ENCODE data around the gene CRPPA.

Gene CRPPA

DNA sequence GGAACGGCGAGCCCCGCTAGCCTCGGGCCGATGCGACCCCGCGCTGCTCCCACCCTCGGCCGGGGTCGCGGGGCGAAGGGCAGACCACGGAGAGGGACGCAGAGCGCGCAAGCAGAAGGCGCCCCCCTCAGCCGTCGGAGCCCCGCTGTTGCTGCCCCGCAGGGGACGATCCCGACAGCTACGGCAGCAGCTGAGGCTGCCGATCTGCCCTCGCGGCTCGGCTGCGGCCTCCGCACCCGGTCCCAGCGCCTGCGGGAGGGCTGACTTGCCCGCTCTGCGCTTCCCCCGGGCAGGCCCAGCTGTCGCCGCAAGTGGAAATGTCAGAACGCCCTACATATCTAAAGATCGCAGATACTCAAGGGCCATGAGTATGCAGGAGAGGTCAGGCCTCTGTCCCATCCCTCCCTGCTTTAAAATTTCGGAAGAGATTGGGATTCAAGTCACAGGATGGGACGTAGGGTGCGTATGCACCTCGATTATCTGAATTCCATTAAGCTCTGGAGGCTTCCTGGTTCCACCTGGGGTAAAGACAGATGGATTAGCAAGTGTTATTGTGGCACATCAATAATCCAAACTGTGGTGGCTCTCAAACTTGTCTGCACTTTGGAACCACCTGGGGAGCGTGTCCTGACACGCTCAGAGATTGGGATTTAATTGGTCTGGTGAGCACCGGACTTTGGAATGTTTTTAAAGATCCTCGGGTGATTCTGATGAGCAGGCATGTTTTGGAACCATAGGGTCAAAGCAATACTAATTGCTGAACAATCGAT lies at the start of gene CRPPA:
TSS of gene CRPPA (minus strand) at position 206 of the 770 bp plus-strand sequence. CDS start 216 bp downstream, outside the sequence.
- Histone ChIP-seq H3K36me3 (ENCODE audit: insufficient read depth, low read length) (no peaks in the 10 kb centered on the region), H3K79me2 (ENCODE audit: insufficient read depth, low read length) (no peaks in the 10 kb centered on the region), H3K9ac (ENCODE audit: low read depth, low read length, poor library complexity, severe bottlenecking) (peak within 1 kb of the TSS; percentile 85), H3K4me1 (ENCODE audit: insufficient read depth, low read length, poor library complexity, severe bottlenecking) (peaks cover 8% of the 10 kb centered on the region), H3K9me3 (ENCODE audit: insufficient read depth, low read depth, low read length) (0 out of 2 replicates have a peak, but pooled peaks cover 2% of the 10 kb centered on the region), H3K27me3 (ENCODE audit: insufficient read depth, low read length, poor library complexity, severe bottlenecking) (no peaks in the 10 kb centered on the region), H3K4me2 (ENCODE audit: low read depth, low read length, poor library complexity, severe bottlenecking) (peak within 1 kb of the TSS; percentile 61), H4K20me1 (ENCODE audit: insufficient read depth, low read length, poor library complexity, severe bottlenecking) (no peaks in the 10 kb centered on the region), H2AFZ (ENCODE audit: low read length) (peak within 1 kb of the TSS; percentile 83), H3F3A (ENCODE audit: low read depth) (no peaks in the 10 kb centered on the region), H3K4me3 (ENCODE audit: low read length, poor library complexity, severe bottlenecking) (peak within 1 kb of the TSS; percentile 76), H3K9me2 (replicated peaks; ENCODE audit: low read depth, low read length) (no peaks in the 10 kb centered on the region)
- no peak for TF ChIP-seq EZH2phosphoT487 (IDR thresholded peaks at IDR 0.05; ENCODE audit: borderline replicate concordance)
- TF ChIP-seq, protein P1, sequence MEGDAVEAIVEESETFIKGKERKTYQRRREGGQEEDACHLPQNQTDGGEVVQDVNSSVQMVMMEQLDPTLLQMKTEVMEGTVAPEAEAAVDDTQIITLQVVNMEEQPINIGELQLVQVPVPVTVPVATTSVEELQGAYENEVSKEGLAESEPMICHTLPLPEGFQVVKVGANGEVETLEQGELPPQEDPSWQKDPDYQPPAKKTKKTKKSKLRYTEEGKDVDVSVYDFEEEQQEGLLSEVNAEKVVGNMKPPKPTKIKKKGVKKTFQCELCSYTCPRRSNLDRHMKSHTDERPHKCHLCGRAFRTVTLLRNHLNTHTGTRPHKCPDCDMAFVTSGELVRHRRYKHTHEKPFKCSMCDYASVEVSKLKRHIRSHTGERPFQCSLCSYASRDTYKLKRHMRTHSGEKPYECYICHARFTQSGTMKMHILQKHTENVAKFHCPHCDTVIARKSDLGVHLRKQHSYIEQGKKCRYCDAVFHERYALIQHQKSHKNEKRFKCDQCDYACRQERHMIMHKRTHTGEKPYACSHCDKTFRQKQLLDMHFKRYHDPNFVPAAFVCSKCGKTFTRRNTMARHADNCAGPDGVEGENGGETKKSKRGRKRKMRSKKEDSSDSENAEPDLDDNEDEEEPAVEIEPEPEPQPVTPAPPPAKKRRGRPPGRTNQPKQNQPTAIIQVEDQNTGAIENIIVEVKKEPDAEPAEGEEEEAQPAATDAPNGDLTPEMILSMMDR (conservative IDR thresholded peaks at IDR 0.05; ENCODE audit: low read length), result no peak

DNA sequence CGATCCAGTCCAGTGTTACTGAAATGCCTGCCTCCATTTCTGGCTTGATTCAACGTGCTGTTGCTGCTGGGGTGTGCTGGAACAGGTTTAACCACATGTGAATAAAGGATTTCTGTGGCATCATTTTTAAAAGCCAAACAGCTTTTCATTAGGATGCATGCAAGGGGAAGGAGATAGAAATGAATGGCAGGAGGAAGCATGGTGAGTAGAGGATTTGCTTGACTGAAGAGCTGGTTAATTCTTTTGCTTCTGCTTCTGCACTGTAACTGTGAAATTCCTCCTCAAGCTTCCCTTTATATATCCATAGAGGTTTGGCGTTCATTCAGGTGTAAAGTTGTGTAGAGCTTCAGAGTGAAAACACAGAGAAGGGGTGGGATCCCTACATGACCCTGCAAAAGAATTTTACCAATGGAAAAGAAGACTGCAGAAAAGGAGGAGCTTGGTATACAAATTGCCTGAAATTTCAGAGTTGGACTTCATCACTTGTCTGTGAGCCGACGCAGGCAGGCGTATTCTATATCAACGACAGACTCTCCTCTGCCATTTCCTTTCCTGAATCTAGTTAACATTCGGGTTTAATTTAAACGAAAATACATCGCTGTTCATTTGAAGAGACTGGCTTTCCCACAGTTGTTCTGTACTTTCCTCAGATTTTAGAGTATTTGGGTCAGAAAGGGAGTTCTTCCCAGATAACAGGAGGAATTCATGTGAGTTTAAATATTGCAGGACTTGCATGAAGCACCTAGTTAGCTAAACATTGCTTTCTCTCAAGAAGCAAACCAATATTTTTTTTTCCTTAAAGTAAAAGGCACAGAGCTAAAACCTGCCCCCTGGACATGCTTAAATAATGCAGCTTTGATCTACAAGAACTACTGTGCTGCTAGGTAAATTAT lies 44.4 kb upstream of the CRPPA start, which contains the start of gene SOSTDC1:
TSS of gene SOSTDC1 (minus strand) at position 270 of the 893 bp plus-strand sequence. CDS start at position 200, 70 bp downstream.
- no peak within 1 kb of the TSS for H3K9ac ChIP-seq (ENCODE audit: low read depth, low read length, poor library complexity, severe bottlenecking)

More for the DNA sequence above, 44.4 kb upstream of the CRPPA start, which contains the start of gene SOSTDC1:
- Histone ChIP-seq H4K20me1 (ENCODE audit: insufficient read depth, low read length, poor library complexity, severe bottlenecking) (no peaks in the 10 kb centered on the region), H3K36me3 (ENCODE audit: insufficient read depth, low read length) (no peaks in the 10 kb centered on the region), H3K4me1 (ENCODE audit: insufficient read depth, low read length, poor library complexity, severe bottlenecking) (no peaks in the 10 kb centered on the region), H3K4me3 (ENCODE audit: low read length, poor library complexity, severe bottlenecking) (no peak within 1 kb of the TSS), H3K4me2 (ENCODE audit: low read depth, low read length, poor library complexity, severe bottlenecking) (no peak within 1 kb of the TSS), H3K9me3 (ENCODE audit: insufficient read depth, low read depth, low read length) (no peaks in the 10 kb centered on the region), H3K79me2 (ENCODE audit: insufficient read depth, low read length) (no peaks in the 10 kb centered on the region), H3K9me2 (replicated peaks; ENCODE audit: low read depth, low read length) (no peaks in the 10 kb centered on the region), H3F3A (ENCODE audit: low read depth) (no peaks in the 10 kb centered on the region), H2AFZ (ENCODE audit: low read length) (peak within 1 kb of the TSS; percentile 47), H3K27me3 (ENCODE audit: insufficient read depth, low read length, poor library complexity, severe bottlenecking) (no peaks in the 10 kb centered on the region)
- no peak for TF ChIP-seq EZH2phosphoT487 (IDR thresholded peaks at IDR 0.05; ENCODE audit: borderline replicate concordance)
- TF ChIP-seq, protein P1 (conservative IDR thresholded peaks at IDR 0.05; ENCODE audit: low read length), result no peak
